HEK293T (cell line): ENCODE measurements around the gene ADGRG4.

Experiments used
- ARNT ChIP-seq: fragments of 450-650 bp; IDR thresholded peaks from 2 replicates; pipeline ENCODE4 v1.6.1; 2017; ENCODE audit warnings: mild to moderate bottlenecking
- BHLHE40 ChIP-seq: fragments of 450-650 bp; IDR thresholded peaks from 2 replicates; pipeline ENCODE4 v1.6.1; 2016; ENCODE audit warnings: mild to moderate bottlenecking, moderate library complexity, borderline replicate concordance
- ELF4 ChIP-seq: fragments of 450-650 bp; IDR thresholded peaks from 2 replicates; pipeline ENCODE4 v1.6.1; 2017; ENCODE audit warnings: antibody characterized with exemption
- FOXA1 ChIP-seq: fragments of 450-650 bp; IDR thresholded peaks from 2 replicates; pipeline ENCODE4 v1.6.1; 2016; ENCODE audit warnings: mild to moderate bottlenecking
- FOXK2 ChIP-seq: fragments of 450-650 bp; IDR thresholded peaks from 2 replicates; pipeline ENCODE4 v1.6.1; 2016; ENCODE audit warnings: mild to moderate bottlenecking
- FOXM1 ChIP-seq: fragments of 450-650 bp; IDR thresholded peaks from 2 replicates; pipeline ENCODE4 v1.6.1; 2017; ENCODE audit warnings: mild to moderate bottlenecking, borderline replicate concordance
- HDGF ChIP-seq: fragments of 450-650 bp; IDR thresholded peaks from 2 replicates; pipeline ENCODE4 v1.6.1; 2017; ENCODE audit warnings: antibody characterized with exemption, borderline replicate concordance
- L3MBTL2 ChIP-seq: fragments of 450-650 bp; conservative IDR thresholded peaks from 2 replicates; pipeline ENCODE4 v1.6.1; 2016; ENCODE audit warnings: mild to moderate bottlenecking
- LEF1 ChIP-seq: fragments of 450-650 bp; IDR thresholded peaks from 2 replicates; pipeline ENCODE4 v1.6.1; 2017; ENCODE audit warnings: mild to moderate bottlenecking, borderline replicate concordance
- NFRKB ChIP-seq: fragments of 450-650 bp; IDR thresholded peaks from 2 replicates; pipeline ENCODE4 v1.6.1; 2016; ENCODE audit warnings: mild to moderate bottlenecking, moderate library complexity
- SP1 ChIP-seq: fragments of 450-650 bp; IDR thresholded peaks from 2 replicates; pipeline ENCODE4 v1.6.1; 2017
- SUZ12 ChIP-seq: fragments of 450-650 bp; IDR thresholded peaks from 2 replicates; pipeline ENCODE4 v1.6.1; 2016; ENCODE audit warnings: mild to moderate bottlenecking
- TARDBP ChIP-seq: fragments of 450-650 bp; IDR thresholded peaks from 2 replicates; pipeline ENCODE4 v1.6.1; 2016
- ZNF384 ChIP-seq: fragments of 450-650 bp; IDR thresholded peaks from 2 replicates; pipeline ENCODE4 v1.6.1; 2016

DNA sequence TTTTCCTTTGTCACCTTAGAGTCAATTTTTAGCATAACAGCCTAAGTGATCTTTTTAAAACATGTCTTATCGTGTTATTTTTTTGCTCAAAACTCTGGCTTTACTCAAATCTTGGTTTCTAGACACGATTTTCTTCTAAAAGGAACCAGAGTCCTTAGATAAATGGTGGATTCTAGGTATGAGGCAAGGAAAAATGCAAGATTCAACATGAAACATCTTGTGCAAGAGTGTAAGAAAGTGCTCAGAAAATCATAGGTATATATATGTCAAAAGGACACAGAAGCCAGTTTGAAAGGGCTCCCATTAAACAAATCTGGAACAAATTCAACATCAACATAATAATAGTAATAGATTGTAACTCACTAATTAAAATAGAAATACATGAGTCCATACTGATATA lies 8.1 kb upstream of the ADGRG4 start:
- TF ChIP-seq BHLHE40 (no peak), FOXM1 (no peak), FOXA1 (no peak), TARDBP (no peak), HDGF (no peak), FOXK2 (no peak), SUZ12 (no peak), L3MBTL2 (no peak), ELF4 (no peak), ZNF384 (no peak), LEF1 (no peak), NFRKB (no peak), SP1 (no peak), ARNT (no peak)
